ENCODE measurements around the gene NUDC.
A peak's percentile ranks its signal among the peaks of the same experiment; 100 is the strongest.
"Not testable (repeated sequence)": the region's sequence is repeated elsewhere in the genome, so short reads cannot be mapped to it uniquely, and the experiment has no call there.

Gene NUDC

DNA sequence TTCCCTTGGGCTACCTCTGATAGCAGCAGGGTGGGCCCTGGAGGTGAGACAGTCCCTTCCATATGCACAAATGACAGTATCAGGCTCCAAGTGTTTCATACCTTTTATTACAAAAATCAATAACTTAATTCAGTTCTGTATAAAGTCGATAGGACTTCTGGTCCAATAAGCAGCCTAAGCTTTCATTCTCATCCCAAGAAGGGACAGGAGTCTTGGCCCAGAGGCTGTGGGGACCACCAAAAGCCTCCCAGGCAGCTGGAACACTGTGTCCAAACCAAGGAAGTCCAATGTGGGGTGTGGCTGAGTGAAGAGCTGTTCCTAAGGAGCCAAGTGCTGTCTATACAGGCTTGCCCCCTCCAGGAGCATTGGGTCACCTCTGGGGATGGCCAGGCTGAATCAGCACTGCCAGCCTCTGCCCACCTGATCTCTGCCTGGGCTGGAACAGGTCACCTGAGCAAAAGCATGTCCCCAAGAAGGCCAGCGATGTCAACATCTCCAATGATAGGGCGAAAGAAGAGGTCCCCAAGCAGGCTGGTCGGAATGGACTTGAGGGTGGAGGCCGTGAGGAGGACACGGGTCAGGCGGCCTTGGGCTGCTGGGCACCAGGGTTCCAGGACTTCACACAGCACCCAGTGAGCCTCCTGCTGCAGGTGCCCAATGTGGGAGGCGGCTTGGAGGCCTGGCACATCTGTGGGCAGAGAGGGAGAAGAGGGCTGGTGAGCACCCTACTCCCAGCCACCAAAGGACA lies 10.0 kb upstream of the NUDC start:
- no peak for DNase-seq

DNA sequence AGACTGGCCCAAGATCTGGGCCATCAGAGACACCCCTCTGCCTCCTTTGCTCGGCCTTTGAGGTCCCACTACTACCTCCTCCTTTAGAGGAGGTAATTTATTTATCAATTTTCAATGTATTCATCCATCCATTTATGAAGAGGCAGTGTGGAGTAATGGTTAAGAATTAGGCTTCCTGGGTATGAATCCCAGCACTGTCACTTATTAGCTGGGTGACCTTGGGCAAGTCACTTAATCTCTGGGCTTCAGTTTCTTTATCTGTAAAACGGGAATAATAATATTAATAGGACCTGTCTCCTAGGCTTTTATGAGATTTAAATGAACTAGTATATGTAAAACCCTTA lies 9.4 kb upstream of the NUDC start:
- no peak for DNase-seq

DNA sequence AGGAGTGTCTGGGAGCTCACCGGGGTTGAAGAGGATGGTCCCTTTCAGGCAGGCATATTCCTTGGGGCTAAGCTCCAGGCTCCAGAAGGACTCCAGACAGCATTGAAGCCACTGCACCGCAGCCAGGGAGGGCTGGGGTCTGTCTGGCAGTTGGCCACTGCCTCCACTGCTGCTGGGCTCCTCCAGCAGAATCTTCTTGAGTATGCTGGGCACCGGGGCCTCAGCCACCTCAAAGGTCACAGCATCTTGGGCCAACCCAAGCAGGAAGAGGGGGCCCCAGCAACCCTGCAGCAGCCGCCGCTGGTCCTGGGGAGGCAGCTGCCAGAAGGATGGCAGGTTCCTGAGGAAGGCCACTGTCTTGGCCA lies 8.2 kb upstream of the NUDC start:
- no peak for DNase-seq

DNA sequence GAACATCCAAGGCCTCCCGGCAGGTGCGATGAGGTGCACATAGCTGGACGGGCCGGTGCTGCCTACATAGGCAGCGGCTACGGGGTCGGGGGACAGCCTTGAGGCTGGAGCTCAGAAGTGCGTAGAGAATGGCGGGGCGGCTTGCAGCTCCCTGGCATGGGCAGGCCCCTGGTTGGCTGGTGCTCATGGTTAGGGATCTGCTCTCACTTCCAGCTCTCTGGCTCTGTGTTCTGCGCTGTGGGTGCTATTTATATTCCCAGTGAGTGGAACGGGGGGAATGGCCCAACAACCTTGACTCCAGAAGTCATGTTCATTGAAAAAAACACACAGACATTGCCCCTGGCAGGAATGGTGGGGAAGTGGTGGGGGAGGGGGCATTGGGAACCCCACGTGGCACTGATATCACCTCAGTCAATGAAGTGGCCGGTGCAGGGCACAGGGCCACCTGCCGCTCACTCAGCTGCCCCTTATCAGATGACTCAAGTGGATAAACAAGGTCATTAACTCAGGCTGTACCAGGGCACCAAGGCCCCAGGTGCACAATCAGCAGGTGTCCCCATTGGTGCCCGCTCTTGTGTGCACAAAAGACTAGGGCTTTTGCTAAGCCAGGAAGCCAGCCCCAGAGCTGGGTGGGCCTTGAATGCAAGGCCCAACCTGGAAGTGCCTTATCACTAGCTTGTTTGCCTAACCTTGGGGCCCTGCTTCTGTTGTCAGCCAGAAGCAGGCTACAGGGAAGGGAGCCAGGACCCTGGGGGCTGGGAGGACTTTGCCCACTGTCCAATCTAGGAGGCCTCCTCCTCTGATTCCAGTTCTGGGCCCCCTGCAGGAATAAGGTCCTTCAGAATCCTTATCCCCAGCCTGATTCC lies 7.6 kb upstream of the NUDC start, which contains the start of gene NR0B2:
TSS of gene NR0B2 (minus strand) at position 222 of the 866 bp plus-strand sequence. CDS start at position 187, 35 bp downstream.
- DNase-seq: no peak

DNA sequence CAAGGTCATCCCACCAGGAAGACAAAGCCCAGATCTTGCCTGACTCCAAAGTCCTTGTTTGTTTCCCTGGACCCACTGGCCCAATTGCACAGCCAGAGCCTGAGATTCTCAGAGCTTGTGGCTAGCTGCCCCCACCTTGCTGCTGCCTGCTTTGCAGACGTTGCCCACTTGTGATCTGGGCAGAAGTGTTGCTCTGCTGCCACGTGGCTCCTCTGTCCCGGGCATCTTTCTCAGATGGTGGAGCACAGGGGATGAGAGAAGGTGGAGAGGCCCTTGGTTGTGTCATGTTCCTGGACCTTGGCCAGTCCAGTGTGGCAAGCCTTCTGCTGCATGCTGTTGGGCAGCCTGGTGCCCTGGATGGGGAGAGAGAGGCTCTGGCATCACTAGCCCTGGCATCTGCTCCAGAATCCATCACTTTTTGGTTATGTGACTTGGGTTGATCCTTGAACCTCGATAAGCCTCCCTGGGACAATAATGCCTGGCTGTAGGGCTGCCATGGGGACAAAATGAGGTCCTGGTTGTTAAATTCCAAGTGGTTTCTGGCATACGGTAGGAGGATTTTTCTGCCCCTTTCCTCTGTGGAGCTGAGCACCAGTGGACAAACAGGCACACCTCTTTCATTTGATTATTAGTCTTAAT lies 6.2 kb upstream of the NUDC start:
- no peak for DNase-seq

DNA sequence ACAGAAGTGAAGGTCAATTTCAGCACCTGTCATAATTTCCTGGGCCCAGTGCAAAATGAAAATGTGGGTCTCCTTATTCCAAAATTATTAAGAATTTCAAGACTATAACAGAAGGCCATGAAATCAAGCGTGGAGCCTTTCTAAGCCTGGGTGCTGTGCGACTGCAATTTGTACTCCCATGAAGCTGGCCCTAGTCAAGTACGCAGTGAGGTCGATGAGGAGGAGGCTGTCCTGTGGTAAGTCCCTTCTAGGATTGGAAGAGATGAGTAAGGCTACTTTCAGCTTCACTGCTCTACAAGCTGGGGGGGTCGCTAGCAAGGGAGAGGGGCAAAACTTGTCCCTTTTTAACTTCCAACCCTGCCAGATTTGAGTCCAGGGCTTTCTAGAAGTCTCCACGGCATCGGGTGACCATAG lies 410 bp upstream of the NUDC start:
- DNase-seq: peak in 1 of 56 donors; percentile 27

DNA sequence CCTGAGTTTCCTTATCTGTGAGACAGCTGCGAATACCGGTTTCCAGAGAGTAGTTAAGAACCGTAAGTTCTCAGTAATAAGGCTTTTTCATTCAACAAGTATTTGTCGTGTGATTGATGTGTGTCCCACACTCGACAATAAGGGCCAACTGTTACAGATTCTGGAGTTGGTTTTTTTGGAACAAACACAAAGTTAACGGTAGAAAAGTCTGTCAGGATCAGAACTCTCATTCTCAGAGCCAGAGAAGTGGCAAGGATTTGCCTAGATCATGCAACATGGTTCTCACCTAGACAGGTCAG lies 837 bp downstream of the NUDC start:
- no peak for DNase-seq

DNA sequence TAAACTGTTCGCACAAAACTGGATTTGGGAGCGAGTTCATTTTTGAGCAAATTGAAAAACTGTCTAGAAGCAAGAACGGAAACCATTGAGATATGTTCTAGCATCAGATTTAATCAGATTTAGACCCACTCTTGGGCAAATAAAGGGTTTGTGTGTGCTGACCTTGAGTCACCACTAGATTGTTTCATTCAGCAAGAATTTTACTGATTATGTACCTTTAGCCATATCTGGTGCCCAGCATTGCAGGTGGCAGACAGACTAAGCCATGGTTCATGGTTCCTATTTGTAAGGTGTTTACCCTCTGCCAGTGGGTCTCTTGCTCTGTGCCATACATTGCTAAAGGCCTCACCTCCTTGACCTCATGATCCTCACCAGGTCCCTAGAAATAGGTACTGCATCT lies 1.4 kb downstream of the NUDC start:
- DNase-seq: no peak

DNA sequence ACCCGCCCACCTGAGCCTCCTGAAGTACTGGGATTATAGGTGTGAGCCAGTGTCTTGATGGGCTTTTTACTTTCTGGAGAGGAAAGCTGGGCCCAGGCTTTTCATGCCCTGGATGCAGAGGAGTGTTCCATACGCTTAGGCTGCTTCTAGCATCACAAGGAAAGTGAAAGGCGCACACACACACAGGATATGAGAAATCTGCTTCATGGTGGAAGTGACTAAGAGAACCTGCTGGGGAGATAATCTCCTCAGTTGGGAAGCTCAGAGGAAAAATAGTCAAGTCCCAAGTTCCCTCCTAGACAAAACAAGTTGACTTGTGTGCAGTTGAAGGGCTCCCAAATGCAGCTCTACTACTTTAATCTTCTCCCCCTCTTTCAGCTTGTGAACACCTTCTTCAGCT lies 2.2 kb downstream of the NUDC start:
- no peak for DNase-seq

DNA sequence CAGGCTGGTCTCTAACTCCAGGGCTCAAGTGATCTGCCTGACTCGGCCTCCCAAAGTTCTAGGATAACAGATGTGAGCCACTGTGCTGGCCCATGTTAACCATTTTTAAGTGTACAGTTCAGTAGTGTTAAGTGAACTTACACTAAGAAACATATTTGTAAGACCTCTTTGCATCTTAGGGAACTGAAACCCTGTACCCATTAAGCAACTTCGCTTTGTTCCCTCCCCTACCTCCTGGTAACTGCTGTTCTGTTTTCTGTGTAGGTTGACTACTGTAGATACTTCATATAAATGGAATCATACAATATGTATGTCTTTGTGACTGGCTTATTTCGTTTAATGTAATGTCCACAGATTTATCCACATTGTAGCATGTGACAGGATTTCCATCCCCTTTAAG lies 11.0 kb downstream of the NUDC start:
- DNase-seq: no peak

DNA sequence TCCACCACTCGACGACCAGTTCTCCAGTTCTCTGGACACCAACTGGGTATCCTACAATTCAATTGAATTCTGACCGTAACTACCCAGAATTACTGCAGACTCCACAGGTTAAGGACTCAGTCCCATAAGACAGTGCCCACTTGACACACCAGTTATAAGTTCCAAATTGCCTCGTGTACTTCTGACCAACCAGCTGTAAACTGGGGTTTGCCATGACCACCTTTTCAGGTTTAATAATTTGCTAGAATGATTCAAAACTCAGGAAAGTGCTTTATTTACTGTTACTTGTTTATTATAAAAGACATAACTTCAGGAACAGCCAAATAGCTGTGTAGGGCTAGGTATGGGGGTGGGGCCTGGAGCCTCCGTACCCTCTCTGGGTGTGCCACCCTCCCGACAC lies 15.3 kb downstream of the NUDC start:
- DNase-seq: no peak

DNA sequence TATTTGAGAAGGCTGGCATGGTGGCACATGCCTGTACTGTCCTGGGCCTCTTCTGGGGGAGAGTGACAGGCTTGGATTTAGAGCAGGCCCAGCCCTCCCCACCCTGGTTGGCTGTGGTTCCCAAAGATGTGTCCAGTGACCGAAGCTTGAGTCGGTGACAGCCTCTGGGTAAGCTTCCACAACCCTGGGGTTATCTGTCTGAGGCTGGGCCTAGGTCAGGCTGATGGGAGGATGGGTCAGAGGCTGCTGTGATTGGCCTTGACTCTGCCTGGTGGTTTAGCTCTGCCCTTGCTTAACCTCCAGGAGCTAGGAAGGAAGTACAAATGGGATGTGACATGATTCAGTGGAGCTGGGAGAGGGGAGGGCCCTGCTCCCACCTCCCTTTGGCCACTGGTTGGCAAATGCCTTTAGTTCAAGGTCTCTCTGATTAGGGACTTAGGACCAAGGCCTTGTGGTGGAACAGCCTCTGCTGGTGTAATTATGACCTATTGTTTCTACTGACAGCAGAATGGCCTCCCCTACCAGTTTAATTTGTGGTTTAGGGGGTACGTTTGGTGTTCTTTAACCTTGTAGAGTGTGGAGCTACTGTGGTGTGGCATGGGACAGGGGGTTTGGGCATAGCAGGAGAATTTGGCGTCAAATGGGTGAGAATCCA lies 16.6 kb downstream of the NUDC start:
- no peak for DNase-seq

DNA sequence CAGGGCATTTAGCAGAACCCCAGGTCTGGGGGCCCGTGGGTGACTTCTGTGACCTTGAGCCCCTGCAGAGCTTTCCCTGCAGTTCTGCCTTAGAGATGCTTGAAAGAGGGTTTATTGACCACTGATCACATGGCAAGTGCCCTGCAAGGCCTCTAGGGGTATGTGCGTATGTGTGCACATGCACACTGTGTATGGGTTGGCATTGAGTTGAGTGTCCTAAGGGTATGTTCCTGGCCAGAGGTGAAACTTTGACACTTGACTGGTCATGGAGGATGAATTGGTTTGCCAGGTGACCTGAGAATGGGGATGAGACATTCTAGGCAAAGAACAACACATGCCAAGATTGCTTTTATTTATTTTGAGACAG lies 17.1 kb downstream of the NUDC start:
- no peak for DNase-seq

DNA sequence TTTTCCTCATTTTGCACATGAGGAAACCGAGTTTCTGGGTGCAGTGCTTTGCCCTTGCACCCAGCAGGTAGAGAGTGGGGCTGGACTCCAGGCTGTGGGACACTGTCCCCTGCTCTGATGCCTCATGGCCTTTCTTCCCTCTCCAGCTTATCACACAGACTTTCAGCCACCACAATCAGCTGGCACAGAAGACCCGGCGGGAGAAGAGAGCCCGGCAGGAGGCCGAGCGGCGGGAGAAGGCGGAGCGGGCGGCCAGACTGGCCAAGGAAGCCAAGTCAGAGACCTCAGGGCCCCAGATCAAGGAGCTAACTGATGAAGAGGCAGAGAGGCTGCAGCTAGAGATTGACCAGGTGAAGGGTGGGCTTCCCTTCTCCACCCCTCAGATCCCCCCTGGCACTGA lies 19.8 kb downstream of the NUDC start:
- DNase-seq: no peak

DNA sequence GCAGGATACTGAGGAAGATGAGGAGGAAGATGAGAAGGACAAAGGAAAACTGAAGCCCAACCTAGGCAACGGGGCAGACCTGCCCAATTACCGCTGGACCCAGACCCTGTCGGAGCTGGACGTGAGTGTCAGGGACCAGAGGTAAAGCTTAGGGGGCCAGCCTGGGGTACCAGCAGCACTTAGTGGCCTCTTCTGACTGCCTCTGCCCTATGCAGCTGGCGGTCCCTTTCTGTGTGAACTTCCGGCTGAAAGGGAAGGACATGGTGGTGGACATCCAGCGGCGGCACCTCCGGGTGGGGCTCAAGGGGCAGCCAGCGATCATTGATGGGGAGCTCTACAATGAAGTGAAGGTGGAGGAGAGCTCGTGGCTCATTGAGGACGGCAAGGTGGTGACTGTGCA lies 21.1 kb downstream of the NUDC start:
- no peak for DNase-seq

DNA sequence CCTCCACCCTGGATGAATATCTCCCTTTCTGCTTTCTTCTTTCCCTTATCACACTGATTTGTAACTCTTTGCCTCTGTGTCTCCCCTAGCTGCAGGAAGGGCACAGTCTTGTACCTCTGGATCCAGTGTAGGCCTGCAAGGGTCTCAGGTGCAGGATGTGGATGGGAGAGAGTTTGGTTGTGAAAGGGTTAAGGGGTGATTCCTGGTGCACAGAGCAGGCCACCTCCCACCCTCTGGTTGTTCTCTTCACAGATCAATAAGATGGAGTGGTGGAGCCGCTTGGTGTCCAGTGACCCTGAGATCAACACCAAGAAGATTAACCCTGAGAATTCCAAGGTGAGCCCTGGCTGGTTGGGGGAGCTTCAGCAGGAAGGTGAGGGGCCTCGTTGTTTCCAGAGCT lies 23.6 kb downstream of the NUDC start:
- no peak for DNase-seq

DNA sequence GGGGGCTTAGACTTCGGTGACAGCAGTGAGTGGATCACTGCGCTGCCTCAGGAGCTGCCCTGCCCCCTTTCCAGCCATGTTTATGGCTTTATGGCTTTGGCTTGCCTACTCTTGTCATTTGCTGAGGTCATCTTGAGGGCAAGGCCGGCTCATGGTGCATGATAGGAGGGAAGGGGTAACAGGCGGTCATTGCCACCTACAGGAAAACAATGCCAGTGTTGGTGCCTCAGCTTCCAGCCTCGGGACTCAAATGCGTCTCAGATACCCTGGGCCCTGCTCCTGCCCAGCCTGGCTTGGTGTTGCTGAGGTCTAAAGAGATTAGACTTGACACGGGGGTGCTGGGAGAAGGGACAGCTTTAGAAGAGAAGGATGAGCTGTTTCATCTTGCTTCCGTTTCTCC lies 24.2 kb downstream of the NUDC start:
- no peak for DNase-seq

DNA sequence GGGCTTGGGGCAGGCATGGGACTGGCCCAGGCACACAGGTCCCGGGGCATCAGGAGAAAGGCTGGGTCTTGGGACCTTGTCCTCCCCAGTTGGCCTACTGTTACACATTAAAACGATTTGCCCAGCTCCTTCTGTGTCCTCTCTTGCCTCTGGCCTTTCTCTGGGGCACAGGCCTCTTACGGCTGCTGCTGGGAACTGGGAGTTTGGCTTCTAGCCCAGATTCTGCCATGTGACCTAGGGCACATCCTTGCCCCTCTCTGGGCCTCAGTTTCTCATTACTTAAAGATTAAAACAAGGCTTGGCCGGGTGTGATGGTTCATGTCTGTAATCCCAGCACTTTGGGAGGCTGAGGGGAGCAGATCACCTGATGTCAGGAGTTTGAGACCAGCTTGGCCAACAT lies 24.7 kb downstream of the NUDC start:
- no peak for DNase-seq

DNA sequence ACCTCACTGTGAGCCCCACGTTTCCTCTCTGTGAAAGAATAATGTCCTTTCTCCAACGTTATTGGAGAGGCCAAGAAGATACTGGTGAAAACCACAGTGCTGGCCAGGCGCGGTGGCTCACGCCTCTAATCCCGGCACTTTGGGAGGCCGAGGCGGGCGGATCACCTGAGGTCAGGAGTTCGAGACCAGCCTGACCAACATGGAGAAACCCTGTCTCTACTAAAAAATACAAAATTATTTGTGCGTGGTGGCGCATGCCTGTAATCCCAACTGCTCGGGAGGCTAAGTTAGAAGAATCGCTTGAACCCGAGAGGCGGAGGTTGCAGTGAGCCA lies 27.1 kb downstream of the NUDC start:
- DNase-seq: not testable (repeated sequence)

DNA sequence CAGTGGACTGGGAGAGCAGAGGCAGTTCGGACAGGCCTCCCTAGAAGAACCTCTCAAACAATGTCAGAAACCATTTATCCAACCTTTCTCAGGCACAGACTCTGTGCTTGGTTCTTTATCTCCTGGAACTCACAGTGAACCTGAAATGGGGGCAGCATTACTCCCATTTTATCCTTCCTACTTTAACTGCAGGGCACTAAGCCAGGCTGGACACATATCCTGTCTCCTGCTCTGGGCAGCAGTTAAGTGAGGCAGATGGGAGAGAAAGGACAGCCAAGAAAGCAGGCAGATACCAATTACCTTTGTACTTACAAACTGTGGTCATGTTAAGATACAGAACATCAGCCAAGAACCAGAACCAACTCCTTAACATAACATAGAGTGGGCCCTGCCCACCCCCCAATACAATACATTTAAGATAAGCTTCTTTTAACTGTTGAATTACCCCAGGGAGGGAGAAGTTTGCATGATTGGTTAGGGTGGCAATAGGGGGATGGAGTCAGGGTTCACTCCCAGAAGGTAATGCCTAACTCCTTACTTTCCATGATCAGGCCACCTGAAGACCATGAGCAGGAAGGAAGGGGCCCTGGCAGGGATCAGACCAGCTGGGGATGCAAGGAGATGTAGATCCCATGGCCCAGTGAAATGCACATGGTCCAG lies 27.9 kb downstream of the NUDC start:
- no peak for DNase-seq

DNA sequence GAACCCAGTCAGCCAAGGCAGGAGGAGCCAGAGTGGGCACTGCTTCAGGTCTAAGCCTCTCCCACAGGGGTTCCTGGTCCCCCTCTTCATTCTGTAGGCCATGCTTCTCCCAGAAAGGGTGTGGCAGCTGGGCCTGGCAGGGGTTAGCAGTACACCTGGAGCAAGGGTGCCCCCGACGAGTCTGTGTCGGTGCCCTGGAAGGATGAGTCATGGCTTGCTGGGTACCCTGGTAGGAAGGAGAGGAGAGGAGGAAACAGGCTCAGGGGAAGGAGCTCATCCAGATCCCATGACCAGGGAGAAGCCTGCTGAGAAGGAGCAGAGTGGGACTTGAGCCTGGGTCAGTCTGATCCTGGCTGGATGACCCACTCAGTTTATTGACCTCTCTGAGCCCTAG lies 28.4 kb downstream of the NUDC start:
- peak in 1 of 56 donors; percentile 1 for DNase-seq

DNA sequence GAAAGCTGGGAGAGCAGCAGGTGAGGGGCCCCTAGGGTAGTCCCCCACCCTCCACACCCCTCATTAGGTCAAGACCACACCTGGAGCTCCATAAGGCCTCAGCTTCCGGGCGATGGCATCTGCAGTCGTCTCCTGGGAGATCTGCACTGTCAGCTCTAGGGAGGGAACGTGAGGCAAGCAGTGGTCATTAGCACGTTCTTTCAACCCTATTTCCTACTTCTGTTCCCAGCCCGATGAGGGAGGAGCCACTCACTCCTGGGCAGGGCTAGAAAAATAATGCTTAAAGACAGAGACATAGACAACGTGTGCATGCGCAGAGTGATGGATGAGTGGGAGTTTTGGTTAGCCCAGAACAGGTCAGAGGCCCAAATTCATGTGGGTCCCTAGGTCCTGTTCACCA lies 29.1 kb downstream of the NUDC start:
- DNase-seq: no peak
